Neural cell (in vitro differentiated cells): ENCODE measurements around the gene JAZF1.

ENCODE experiments used
- EZH2 ChIP-seq: fragments of 200-600, 300-800 bp; shearing (Covaris generic), sonication (generic); IDR thresholded peaks from 2 replicates; pipeline ENCODE4 v1.6.1; 2014; ENCODE audit warnings: antibody characterized with exemption, low read length, borderline replicate concordance, mild to moderate bottlenecking; ENCODE audit not compliant: insufficient read depth, poor library complexity, severe bottlenecking
- TF ChIP-seq, protein P1 (sequence below): fragments of 450-650 bp; IDR thresholded peaks from 2 replicates; pipeline ENCODE4 v1.5.1; 2014; ENCODE audit warnings: antibody characterized with exemption, mild to moderate bottlenecking, moderate library complexity; ENCODE audit not compliant: poor library complexity, severe bottlenecking

DNA sequence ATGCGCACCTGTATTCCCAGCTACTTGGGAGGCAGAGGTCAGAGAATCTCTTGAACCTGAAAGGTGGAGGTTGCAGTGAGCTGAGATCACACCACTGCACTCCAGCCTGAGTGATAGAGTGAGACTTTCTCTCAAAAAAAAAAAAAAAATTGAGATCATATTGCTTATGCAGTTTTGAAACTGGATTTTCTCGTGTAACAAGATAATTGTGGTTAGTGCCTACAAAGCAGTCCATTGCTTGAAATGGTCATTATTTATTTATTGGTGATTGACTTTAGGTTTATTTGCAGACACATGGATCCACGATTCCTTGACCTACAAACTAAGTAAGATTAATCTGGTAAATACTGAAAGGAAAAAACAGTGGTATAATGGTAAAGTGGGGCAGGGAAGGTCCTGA, 290.8 kb downstream of the JAZF1 start:
- no peak for TF ChIP-seq EZH2
- TF ChIP-seq, protein P1, sequence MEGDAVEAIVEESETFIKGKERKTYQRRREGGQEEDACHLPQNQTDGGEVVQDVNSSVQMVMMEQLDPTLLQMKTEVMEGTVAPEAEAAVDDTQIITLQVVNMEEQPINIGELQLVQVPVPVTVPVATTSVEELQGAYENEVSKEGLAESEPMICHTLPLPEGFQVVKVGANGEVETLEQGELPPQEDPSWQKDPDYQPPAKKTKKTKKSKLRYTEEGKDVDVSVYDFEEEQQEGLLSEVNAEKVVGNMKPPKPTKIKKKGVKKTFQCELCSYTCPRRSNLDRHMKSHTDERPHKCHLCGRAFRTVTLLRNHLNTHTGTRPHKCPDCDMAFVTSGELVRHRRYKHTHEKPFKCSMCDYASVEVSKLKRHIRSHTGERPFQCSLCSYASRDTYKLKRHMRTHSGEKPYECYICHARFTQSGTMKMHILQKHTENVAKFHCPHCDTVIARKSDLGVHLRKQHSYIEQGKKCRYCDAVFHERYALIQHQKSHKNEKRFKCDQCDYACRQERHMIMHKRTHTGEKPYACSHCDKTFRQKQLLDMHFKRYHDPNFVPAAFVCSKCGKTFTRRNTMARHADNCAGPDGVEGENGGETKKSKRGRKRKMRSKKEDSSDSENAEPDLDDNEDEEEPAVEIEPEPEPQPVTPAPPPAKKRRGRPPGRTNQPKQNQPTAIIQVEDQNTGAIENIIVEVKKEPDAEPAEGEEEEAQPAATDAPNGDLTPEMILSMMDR, result no peak
